CD4-positive, alpha-beta T cell treated with Interferon gamma for 1 hour (primary cell): ENCODE results near the gene LRP11.
"Not testable (repeated sequence)": the region's sequence is repeated elsewhere in the genome, so short reads cannot be mapped to it uniquely, and the experiment has no call there.

Experiments used
- DNase-seq: peaks from one replicate; pipeline ENCODE4 v3.0.0-alpha.2; 2020

The LRP11 gene

GRCh38 chr6:149867876-149868640 lies 3.9 kb upstream of the LRP11 start:
- DNase-seq: no peak

- DNase-seq: peak; percentile 11
Measured at GRCh38 chr6:149864578-149865535, 698 bp upstream of the LRP11 start.

- peak; percentile 13 for DNase-seq
Measured at GRCh38 chr6:149862922-149863697, 1.0 kb downstream of the LRP11 start.

GRCh38 chr6:149862424-149862738 lies 1.8 kb downstream of the LRP11 start:
- DNase-seq: not testable (repeated sequence)

GRCh38 chr6:149861603-149862423 lies 2.3 kb downstream of the LRP11 start:
- DNase-seq: no peak

GRCh38 chr6:149860834-149861602 lies 3.1 kb downstream of the LRP11 start:
- DNase-seq: no peak

GRCh38 chr6:149860513-149860833 lies 3.7 kb downstream of the LRP11 start:
- DNase-seq: no peak

GRCh38 chr6:149859938-149860337 lies 4.2 kb downstream of the LRP11 start:
- DNase-seq: no peak

GRCh38 chr6:149859368-149859767 lies 4.8 kb downstream of the LRP11 start:
- no peak for DNase-seq

GRCh38 chr6:149857541-149857940 lies 6.6 kb downstream of the LRP11 start:
- no peak for DNase-seq

GRCh38 chr6:149856256-149856994 lies 7.7 kb downstream of the LRP11 start:
- DNase-seq: no peak

- no peak for DNase-seq
Measured at GRCh38 chr6:149855741-149856140, 8.4 kb downstream of the LRP11 start.

- no peak for DNase-seq
Measured at GRCh38 chr6:149855040-149855654, 9.0 kb downstream of the LRP11 start.

- DNase-seq: no peak
Measured at GRCh38 chr6:149854532-149854931, 9.6 kb downstream of the LRP11 start.

GRCh38 chr6:149854017-149854416 lies 10.1 kb downstream of the LRP11 start:
- not testable (repeated sequence) for DNase-seq

GRCh38 chr6:149852881-149853280 lies 11.3 kb downstream of the LRP11 start:
- DNase-seq: no peak

- DNase-seq: no peak
Measured at GRCh38 chr6:149852180-149852579, 12.0 kb downstream of the LRP11 start.

GRCh38 chr6:149851461-149852110 lies 12.6 kb downstream of the LRP11 start:
- DNase-seq: no peak

- not testable (repeated sequence) for DNase-seq
Measured at GRCh38 chr6:149848343-149848742, 15.8 kb downstream of the LRP11 start.

- DNase-seq: no peak
Measured at GRCh38 chr6:149847939-149848267, 16.3 kb downstream of the LRP11 start.
